Measurements from ENCODE around the gene KCNC4.
A peak's percentile ranks its signal among the peaks of the same experiment; 100 is the strongest.

The KCNC4 gene

DNA sequence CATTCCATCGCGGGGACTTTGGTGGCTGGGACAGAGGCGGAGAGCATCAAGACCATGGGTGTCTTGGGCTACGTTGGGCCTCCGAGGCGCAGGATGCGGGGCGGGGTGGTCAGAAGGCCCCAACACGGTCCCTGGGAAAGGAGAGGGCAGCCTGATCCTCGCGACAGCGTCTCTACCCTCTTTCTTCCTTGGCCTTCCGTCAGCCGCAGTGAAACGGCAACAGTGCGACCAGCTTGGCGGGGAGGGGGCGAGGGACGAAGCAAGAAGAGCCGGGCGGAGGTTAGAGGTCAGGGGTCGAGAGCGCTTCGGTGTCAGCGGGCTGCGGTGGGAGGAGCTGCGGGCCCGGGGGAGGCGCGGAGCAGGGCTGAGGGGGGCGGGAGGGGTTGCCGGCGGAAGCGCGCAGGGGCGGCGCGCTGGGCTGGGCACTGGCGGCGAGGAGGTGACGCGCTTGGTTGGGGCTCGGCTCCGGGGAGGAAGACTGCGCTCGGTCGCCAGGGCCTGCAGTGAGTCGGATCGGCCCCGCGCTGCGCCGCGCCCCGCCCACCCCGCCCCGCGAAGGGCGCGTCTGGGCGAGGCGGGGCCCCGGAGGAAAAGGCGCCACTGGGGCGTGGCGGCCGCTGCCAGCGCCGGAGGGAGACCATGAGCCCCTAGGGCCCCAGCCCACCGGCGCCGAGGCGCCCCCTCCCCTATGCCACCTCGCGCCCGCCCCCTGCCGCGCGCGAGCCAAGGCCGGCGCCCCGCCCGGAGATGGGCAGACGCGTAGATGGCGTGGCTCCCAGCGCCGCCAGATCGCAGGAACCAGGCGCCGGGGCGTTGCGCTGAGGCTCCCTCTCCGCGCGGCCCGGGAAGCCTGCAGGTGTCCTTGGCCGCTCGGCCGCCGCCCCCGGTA is at the start of gene KCNC4:
Gene KCNC4 (plus strand): TSS at position 600 of the 889 bp plus-strand sequence. CDS start 1,186 bp downstream, outside the sequence.
- peak; percentile 79 to 94 for DNase-seq (ENCODE audit: low read depth in 2 of 2)

DNA sequence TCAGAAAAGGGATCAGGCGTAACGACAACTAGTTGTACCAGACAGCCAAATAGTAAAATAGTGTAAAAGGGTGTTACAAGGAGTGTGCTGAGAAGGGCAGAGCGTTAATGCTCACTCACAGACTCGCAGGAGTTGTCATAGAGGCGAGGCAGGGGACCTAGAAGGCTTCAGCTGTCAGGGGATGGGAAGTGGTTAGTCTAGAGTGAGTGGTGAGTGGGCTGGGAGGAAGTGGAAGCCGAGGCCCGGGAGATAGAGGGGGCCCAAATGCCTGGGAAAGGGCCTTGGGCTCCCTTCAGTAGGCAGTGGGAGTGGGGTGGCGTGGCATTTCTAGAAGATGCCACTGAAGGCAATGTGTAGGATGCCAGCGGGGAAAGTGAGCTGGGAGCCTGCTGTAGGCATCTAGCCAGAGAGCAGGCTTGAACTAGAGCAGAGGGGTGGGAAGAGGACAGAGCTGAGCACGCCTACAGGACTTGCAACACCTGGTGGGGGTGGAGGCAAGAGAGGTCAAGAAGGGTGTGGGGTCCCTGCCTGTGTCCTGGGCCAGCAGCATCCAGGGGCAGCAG is 49.5 kb upstream of the KCNC4 start:
- DNase-seq (ENCODE audit: low read depth in 2 of 2) = no peak

DNA sequence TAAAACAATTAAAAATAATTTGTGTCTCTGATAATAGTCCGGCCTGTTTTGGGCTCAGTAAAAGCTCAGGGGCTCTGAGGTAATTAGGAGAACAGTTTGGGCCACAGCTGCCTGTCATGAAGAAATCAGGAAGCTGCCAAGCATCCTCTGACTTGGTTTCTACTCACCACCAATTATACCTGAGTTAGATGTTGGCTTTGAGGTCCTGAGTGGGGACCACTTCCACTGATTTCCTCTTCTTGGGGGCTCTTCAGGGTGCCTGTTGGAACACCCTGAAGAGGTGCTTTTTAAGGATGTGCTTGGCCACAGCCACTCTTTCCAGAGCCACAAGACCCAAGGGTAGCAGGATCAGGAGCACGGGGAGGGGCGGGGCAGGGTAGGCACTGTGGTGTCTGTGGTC is 48.9 kb upstream of the KCNC4 start:
- DNase-seq (ENCODE audit: low read depth in 2 of 2) = no peak

DNA sequence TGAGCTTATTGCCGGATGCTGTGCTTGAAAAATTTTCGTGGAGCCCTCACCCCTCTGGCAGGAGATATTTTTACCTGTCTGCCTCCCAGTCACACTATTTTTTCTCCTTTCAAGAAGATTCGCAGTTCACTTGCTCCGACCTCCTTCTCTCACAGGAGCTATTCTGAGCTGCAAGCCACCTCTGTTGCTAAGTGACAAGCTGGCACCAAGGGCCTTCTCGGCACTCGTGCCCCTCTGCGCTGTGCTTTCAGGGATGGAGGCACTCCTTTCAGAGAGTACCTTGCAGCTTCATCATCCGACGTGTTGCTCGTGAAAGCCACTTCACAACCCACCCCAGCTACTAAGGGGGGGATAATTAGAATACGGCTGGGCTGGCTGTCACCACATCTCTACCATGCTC is 48.3 kb upstream of the KCNC4 start:
- DNase-seq (ENCODE audit: low read depth in 2 of 2) = no peak

DNA sequence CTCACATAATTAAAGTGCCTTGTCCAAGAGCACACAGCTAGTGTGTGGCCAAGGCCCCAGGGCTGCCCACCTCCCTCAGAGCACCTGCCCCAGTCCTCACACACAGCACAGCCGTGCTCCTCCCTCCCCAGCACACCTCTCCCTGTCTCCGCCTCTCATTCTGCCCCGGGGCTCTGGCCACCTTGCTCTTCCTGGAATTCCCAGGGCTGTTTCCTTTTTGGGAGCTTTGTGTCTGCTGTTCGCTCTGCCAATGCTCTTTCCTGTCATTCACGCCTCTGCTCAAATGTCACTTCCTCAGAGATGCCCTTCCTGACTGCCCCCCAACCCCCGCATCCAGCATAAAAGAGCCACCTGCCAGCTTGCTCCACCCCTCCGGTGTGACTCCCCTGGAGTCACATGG is 46.5 kb upstream of the KCNC4 start:
- DNase-seq (ENCODE audit: low read depth in 2 of 2) = no peak

DNA sequence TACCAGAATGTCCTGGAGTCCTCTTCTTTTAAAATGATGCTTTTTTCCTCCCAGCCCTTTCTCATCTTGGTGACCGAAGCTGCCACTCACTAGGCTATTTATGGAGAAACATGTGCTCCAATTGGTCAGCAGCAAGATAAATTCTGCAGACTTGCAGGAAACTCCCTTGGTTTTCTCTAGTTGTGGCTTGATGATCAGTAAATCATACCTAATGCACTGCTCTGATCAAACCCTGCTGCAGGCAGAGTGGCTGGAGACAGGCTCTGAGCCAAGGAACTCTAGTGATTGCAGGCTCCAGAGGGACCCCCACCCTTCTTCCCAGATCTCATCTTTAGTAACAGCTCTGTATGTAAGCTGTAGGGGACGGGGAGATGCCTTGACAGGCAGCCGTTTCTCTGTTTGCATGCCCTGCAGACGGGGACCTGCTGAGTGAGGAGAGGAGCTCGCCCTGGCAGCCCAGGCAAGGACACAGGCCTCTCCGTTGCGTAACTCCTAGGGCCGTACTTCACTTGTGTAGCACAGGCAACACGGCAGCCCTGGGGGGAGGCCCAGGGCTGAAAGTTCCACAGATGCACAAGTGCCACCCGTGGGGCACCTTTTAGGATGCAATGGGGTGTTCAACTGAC is 45.3 kb upstream of the KCNC4 start:
- no peak for DNase-seq (ENCODE audit: low read depth in 2 of 2)

DNA sequence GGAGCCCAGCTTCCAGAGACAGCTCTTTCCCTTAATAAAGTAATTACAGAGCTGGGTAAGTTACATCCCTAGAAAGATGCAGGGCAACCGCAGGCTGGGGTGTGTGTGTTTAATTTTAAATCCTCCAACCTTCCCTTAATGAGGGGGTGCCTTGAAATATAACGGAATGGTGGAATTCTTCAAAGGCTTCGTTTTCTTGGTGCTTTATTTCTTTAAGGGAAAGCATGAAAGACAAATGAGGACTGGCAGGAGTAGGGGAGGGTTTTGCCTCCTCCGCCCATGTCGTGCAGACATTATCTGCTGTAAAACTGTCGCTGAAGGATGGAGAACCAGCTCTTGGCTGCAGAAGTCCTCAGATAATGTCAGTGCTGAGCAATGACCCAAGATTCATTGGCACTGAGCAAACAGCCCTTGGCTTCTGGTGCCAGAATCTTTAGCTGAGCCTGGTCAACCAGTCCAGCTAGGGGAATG is 44.3 kb upstream of the KCNC4 start:
- no peak for DNase-seq (ENCODE audit: low read depth in 2 of 2)

DNA sequence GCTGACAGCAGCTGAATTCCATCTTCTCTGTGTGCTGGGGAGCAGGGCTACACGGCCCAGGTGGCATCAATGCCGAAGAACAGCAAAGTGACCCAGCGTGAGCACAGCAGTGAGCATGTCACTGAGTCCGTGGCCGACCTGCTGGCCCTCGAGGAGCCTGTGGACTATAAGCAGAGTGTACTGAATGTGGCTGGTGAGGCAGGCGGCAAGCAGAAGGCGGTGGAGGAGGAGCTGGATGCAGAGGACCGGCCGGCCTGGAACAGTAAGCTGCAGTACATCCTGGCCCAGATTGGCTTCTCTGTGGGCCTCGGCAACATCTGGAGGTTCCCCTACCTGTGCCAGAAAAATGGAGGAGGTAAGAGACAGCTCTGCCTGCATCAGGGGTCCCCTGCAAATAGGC is 43.3 kb upstream of the KCNC4 start:
- no peak for DNase-seq (ENCODE audit: low read depth in 2 of 2)

DNA sequence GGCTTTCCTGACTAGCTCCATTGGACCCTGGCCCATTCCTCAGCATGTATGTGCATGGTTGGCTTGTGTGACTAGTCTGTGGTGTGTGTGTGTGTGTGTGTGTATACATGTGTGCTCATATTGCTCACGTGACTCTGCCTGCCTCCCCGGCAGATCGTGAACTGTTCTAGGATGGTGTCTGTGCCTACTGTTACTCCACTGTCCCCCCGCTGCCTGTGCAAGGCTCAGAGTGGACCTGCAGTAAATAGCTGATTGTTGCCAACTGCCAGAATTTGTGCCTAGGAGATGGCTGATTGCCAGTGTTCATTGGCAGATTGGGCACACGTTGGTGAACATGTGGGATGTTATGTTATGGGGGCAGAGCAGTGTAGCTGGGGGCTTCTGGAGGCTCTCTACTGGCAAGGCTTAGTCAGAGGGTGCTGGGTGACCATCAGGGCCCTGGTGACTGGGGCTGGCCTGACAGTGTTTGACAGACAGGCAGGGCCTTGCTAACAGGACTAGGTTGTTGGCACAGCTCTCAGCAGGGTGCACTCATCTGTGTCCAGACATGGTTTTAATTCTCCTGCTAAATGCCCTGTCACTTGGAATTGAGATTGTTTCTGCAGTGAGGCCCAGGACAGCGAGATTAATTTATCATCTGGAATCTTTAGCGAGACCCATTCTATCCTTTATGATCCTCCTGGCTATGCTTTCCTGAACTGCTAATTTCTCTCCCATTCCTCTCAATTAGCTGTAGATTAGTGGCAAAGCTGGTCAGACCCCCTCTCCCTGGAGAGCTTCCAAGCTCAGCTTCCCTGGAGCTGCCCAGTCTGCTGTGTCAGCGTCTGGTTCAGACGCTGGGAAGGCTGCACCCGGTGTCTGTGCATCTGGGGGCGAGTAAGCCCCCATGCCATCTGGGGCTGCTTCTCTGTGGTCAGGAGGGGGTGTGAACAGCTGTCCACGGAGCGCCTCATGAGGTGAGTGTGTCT is 39.1 kb upstream of the KCNC4 start:
- no peak for DNase-seq (ENCODE audit: low read depth in 2 of 2)

DNA sequence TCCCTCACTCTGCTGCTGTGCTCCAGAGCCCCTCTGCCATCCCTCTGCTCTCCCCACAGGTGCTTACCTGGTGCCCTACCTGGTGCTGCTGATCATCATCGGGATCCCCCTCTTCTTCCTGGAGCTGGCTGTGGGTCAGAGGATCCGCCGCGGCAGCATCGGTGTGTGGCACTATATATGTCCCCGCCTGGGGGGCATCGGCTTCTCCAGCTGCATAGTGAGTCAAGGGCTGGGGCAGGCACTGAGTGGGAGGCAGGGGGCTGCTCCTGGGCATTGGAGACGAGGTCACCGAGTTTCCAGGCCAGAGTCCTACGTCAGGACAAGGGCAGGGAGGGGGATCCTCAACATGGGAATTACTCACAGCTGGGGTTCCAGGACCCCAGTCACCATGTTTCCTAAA is 38.1 kb upstream of the KCNC4 start:
- DNase-seq (ENCODE audit: low read depth in 2 of 2) = no peak

DNA sequence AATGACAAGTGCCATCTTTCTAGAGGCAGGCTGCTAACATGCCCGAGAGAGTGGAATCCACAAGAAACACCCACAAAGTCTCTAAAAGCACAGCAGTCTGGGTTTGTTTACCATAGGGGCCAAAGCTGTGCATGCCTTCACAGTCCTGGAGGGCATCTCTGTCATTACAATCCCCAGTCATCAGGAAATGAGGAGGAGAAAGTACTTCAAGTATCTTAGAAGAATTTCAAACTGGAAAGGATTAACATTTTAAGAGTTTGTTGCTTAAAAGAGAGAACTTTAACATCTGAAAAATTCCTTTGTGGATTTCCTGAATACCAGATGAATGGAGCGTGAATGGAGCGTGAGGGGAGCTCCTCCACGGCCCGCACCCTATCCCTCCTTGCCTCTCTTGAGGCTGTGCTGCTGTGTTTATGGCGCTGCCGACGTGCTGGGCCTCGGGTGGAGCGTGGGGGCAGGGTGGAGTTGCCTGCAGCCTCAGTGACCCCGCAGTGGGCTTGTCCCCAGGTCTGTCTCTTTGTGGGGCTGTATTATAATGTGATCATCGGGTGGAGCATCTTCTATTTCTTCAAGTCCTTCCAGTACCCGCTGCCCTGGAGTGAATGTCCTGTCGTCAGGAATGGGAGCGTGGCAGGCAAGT is 36.5 kb upstream of the KCNC4 start:
- no peak for DNase-seq (ENCODE audit: low read depth in 2 of 2)

DNA sequence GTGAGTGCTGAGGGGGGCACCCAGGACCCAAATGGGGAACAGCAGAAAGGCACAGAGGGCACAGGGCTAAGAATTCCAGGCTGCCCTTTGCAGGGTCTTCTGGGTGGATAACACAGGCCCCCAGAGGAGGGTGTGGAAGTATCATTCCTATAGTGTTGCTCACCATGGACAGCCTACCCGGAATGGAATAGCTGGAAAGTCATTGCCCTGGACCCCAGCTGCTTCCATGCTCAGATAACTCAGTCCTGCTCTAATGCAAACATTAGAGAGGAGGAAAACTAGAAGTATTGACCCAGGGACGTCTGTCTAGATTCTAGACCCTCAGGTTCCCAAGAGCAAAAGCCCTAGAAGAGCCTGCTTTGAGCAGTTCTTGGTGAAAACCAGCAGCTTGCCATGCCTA is 35.2 kb upstream of the KCNC4 start:
- no peak for DNase-seq (ENCODE audit: low read depth in 2 of 2)

DNA sequence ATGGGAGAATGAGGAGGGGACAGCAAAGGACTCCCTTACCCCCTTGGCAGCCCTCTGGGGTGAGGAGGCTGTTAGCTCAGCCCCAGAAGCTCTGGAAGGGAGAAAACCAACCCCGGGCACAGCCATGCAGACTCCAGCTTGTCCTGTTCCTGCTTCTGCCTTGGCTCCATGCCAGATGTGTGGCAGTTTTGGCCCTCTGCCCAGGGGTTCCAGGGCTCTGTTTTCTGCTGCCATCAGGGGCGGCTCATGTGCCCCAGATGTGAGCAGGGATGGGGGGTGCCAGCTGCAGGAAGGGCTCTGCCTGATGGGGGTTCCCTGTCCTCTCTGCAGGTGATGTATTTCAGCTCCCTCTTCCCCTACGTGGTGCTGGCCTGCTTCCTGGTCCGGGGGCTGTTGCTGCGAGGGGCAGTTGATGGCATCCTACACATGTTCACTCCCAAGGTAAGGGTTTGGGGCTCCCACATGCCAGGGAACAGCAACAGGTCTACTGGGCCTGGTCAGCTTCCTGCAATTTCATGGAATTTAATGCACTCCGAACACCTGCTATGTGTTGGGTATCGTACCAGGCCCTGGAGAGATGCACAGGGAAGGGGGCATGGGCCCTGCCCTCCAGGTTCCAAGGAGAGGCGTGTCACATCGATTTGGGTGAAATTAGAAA is 33.7 kb upstream of the KCNC4 start:
- DNase-seq (ENCODE audit: low read depth in 2 of 2) = no peak

DNA sequence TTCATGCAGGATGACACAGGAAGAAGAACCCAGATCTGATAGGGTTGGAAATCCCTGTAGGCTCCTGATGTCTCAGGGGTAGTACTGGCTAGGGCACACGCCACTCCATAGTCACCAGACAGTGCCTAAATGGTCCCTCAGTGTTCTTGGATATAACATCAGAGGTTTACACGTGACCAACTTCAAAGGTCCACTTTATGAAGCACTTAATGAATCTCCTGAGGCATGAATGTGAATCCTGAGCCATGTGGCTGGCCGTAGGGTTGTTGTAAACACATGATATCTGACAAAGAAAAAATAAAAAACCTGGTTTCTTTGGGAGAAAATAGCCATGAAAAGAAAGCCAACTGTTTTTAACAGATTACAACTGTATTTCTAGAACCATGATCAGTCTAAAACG is 32.3 kb upstream of the KCNC4 start:
- DNase-seq (ENCODE audit: low read depth in 2 of 2) = no peak

DNA sequence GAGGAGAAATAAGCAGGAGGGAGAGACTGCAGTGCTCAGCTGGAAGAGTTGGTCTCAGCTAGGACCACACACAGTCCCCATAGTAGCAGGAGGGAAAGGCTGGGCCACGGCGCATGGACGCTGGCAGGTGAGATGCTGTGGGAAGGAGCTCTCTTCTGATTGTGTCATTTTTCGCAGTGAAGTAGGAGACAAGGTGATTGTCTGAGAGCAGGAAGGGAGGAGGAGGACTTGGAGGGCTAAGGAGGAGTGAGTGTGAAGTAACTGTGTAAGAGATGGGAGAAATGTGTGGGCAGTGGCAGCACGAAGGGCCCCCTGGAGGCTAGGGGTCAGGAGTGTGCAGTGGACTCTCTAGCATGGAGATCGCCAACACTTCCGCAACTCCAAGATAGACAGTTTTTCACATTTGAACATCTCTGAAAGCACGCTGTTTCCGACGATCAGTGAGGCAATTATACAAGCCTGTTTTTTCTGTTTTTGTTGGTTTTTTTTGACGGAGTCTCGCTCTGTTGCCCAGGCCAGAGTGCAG is 26.4 kb upstream of the KCNC4 start:
- no peak for DNase-seq (ENCODE audit: low read depth in 2 of 2)

DNA sequence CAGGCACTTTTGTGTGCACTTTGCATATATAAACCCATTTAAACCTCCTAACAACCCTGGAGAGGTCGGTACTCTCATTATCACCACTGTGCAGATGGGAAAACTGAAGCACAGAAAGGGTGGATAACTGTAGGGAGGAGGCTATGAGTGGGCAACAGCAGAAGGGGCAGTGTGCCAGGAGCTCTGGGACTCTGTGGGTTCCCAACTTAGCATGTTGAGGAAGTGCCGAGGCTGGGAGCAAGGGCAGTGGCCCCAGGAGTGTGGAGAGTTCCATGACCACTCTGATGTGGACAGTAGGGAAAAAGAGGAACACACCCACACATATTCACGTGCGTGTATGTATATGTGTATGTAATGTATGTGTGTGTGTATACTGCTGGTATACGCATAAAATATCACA is 25.7 kb upstream of the KCNC4 start:
- DNase-seq (ENCODE audit: low read depth in 2 of 2) = no peak

DNA sequence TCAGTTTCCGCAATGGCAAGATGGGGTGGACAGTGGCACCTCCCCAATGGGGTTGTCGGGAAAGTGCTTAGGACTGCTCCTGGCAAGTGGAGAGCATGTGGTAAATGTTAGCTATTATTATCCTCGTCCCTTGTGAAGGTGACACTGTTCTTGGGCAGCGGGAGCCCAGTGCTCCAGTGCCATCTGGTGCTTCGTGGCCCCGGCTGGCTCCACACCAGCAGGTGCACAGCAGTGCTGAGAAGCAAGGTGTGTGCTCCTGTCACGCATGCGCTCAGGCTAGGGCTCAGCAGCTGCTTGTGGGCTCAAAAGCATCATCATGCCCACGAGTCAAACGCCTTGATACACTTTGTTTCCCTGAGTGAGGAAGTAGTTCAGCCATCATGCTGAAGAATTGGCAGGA is 24.9 kb upstream of the KCNC4 start:
- DNase-seq (ENCODE audit: low read depth in 2 of 2) = no peak

DNA sequence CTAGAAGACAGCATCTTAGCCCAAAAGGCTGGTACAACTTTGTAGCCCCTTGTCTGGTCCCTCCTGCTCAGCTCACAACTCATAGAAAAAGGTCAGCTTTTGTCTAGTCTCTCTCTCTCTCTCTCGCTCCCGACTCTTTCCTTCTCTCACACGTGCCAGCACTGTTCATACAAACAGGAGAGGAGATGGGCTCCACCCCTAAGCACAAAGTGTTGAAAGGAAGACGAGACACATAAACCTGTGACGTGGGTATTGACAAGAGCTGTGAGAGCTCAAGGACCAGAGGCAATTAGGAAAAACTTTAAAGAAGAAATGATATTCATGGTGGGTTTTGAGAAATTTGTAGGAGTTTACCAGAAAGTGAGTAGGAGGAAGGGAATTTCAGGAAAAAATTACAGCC is 23.6 kb upstream of the KCNC4 start:
- DNase-seq (ENCODE audit: low read depth in 2 of 2) = no peak

DNA sequence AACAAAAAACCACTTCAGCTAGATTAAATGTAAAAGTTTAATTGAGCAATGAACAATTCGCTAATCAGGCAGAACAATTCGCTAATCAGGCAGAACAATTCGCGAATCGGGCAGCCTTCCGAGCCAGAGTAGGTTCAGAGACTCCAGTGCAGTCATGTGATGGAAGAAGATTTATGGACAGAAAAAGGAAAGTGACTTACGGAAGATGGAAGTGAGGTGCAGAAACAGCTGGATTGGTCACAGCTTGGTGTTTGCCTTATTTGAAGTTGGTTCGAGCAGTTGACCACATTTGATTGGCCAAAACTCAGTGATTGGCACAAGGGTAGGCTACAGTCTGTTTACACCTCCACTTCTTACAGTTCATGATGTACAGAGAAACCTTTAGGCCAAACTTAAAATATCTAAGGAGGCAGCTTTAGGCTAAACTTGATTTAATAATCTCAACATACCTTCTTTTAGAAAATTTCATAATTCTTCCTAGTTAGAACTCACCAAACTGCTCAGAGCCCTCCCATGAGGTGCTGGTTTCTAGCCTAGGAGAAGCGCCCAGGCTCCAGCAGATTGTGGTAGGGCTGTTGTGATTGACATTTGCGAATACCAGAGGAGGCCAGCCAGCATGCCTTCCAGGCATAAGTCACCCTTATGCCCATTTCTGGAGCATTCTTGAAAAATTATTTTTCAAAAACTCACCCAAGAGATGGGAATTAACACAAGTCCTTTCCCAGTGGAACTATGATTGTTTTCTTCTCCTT is 22.8 kb upstream of the KCNC4 start:
- DNase-seq (ENCODE audit: low read depth in 2 of 2) = no peak
